Activated CD4-positive, alpha-beta T cell treated with anti-CD3 and anti-CD28 coated beads for 1 hour (primary cell): ENCODE measurements around the gene RNF103.

ENCODE experiments used
- DNase-seq: peaks from one replicate; pipeline ENCODE4 v3.0.0-alpha.2; 2020

RNF103 gene

DNA sequence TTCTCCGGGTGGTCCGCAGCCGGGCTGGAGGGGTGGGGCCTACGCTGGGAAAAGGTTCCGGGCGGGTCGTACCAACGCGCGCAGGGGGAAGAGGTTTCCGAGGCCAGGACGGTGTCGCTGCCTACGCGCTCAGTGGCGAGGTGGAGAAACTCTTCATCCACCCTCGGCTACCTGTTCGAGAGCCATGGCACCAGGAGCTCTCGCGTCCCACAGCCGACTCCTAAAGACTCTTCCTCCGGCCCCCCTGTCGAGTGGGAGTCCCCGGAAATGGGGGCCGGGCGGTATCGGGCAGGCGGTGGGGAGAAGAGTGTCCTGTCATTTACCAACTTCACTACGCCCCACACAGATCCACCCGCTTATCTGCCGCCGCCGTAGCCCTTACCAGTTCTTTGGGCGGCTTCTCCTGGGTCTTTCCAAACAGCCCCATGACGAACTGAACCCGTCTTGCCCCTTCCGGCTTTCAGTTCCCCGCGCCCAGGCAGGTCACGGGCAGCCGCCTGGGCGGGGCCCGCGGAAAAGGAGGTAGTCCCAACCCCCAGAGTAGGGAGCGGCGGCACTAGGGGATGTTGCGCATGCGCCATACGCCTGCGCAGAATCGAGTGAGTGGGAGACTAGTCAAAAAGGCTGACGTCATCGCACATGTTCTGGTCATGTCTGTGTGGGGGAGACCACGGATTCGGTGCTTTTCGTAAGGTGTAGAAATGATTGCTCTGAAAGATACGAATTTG is 60.6 kb downstream of the RNF103 start, which contains the start of gene CHMP3:
Gene CHMP3 (minus strand): TSS at position 522 of the 728 bp plus-strand sequence. CDS start 95 bp downstream, at position 427.
- DNase-seq = peak; percentile 96

- DNase-seq = no peak
Observed at GRCh38 chr2:86562485-86562921, 61.2 kb downstream of the RNF103 start.

GRCh38 chr2:86557836-86558235 is 65.8 kb downstream of the RNF103 start:
- DNase-seq = no peak

DNA sequence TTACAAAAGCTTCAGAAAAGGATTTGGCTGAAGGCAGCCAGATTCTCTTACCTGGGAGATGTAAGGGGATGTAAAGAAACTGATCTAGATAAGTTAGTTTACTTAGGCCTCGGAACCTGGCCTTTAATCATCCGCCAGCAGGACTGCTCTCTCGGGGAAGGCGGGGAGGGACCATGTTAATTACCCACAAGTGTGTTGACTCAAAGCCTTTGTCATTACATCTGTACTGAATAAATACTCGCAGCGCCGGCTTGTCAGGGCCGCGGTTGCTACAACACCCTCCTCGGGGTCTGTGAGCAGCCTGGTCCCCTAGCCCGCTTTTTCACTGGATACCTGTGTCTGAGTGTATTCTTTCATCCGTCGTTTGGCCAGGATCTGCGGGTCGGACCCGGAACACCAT is 67.2 kb downstream of the RNF103 start:
- DNase-seq = no peak
